PC-3 (cell line): ENCODE measurements around the gene ACSL4.

Experiments used
- CTCF ChIP-seq: fragments of 300-600 bp; sonication (generic); conservative IDR thresholded peaks from 2 replicates; pipeline ENCODE4 v1.5.1; 2017; ENCODE audit warnings: antibody characterized with exemption, low read depth, mild to moderate bottlenecking, low read length
- EZH2 ChIP-seq: fragments of 300-600 bp; sonication (generic); IDR thresholded peaks from one replicate; pipeline ENCODE4 v1.6.1; 2017; ENCODE audit warnings: antibody characterized with exemption, mild to moderate bottlenecking, low read length; ENCODE audit not compliant: unreplicated experiment
- EZH2phosphoT487 ChIP-seq: fragments of 300-600 bp; sonication (generic); IDR thresholded peaks from 2 replicates; pipeline ENCODE4 v1.6.1; 2018; ENCODE audit warnings: mild to moderate bottlenecking, antibody characterized with exemption, low read length, borderline replicate concordance

GRCh38 chrX:109719264-109719663 is 13.8 kb downstream of the ACSL4 start:
- TF ChIP-seq EZH2phosphoT487 (no peak), CTCF (no peak), EZH2 (no peak)
